HUES6 (cell line): ENCODE data around the gene CPPED1.

Source experiments
- H3K27ac ChIP-seq: 2 replicates; pipeline ENCODE4 v1.7.0; 2013; ENCODE audit warnings: low read depth, mild to moderate bottlenecking, low read length, inconsistent platforms
- H3K27me3 ChIP-seq: 2 replicates; pipeline ENCODE4 v1.6.1; 2013; ENCODE audit warnings: low read length; ENCODE audit not compliant: control insufficient read depth, insufficient read depth
- H3K36me3 ChIP-seq: 2 replicates; pipeline ENCODE4 v1.6.1; 2013; ENCODE audit warnings: low read length; ENCODE audit not compliant: control insufficient read depth, insufficient read depth
- H3K4me1 ChIP-seq: 2 replicates; pipeline ENCODE4 v1.6.1; 2013; ENCODE audit warnings: low read length; ENCODE audit not compliant: control insufficient read depth, insufficient read depth
- H3K4me3 ChIP-seq: 2 replicates; pipeline ENCODE4 v1.5.1; 2013; ENCODE audit warnings: low read depth, low read length
- H3K9ac ChIP-seq: one replicate; pipeline ENCODE4 v1.6.1; 2013; ENCODE audit warnings: mild to moderate bottlenecking, low read length
- H3K9me3 ChIP-seq: 2 replicates; pipeline ENCODE4 v1.6.1; 2013; ENCODE audit warnings: low read depth, low read length; ENCODE audit not compliant: control insufficient read depth, insufficient read depth

CPPED1 gene

GRCh38 chr16:12735805-12736204 is 67.9 kb downstream of the CPPED1 start:
- Histone ChIP-seq H3K27me3 (no peaks in the 10 kb centered on the region), H3K27ac (no peak overlapping the region), H3K36me3 (no peaks in the 10 kb centered on the region), H3K4me1 (peaks cover 4% of the 10 kb centered on the region; the same call in 1 of the 2 replicates), H3K9me3 (peaks cover 15% of the 10 kb centered on the region), H3K4me3 (no peak overlapping the region), H3K9ac (no peak overlapping the region)

- H3K27ac ChIP-seq: no peak overlapping the region
- H3K4me3 ChIP-seq: no peak overlapping the region
- H3K36me3 ChIP-seq: no peaks in the 10 kb centered on the region
- H3K27me3 ChIP-seq: no peaks in the 10 kb centered on the region
- H3K4me1 ChIP-seq: peaks cover 4% of the 10 kb centered on the region
- peaks cover 15% of the 10 kb centered on the region for H3K9me3 ChIP-seq
- no peak overlapping the region for H3K9ac ChIP-seq
Measured at GRCh38 chr16:12732600-12732999, 71.1 kb downstream of the CPPED1 start.

GRCh38 chr16:12729448-12729847 is 74.2 kb downstream of the CPPED1 start:
- Histone ChIP-seq H3K27ac (0 out of 2 replicates have a peak overlapping the region, but pooled peaks have one; percentile 18), H3K27me3 (no peaks in the 10 kb centered on the region), H3K36me3 (no peaks in the 10 kb centered on the region), H3K9me3 (peaks cover 12% of the 10 kb centered on the region), H3K4me1 (peaks cover 4% of the 10 kb centered on the region), H3K9ac (no peak overlapping the region), H3K4me3 (no peak overlapping the region)

- H3K27ac ChIP-seq: no peak overlapping the region
- no peaks in the 10 kb centered on the region for H3K27me3 ChIP-seq
- peaks cover 4% of the 10 kb centered on the region for H3K4me1 ChIP-seq
- H3K9me3 ChIP-seq: peaks cover 9% of the 10 kb centered on the region
- no peak overlapping the region for H3K4me3 ChIP-seq
- no peak overlapping the region for H3K9ac ChIP-seq
- H3K36me3 ChIP-seq: no peaks in the 10 kb centered on the region
Measured at GRCh38 chr16:12728469-12728868, 75.2 kb downstream of the CPPED1 start.

GRCh38 chr16:12724226-12724625 is 79.5 kb downstream of the CPPED1 start:
- H3K9ac ChIP-seq: no peak overlapping the region
- H3K4me3 ChIP-seq: no peak overlapping the region
- no peak overlapping the region for H3K27ac ChIP-seq
- H3K4me1 ChIP-seq: peaks cover 4% of the 10 kb centered on the region
- H3K36me3 ChIP-seq: no peaks in the 10 kb centered on the region
- no peaks in the 10 kb centered on the region for H3K27me3 ChIP-seq
- H3K9me3 ChIP-seq: no peaks in the 10 kb centered on the region

- Histone ChIP-seq H3K9me3 (no peaks in the 10 kb centered on the region), H3K4me1 (peaks cover 2% of the 10 kb centered on the region), H3K9ac (no peak overlapping the region), H3K4me3 (no peak overlapping the region), H3K27ac (no peak overlapping the region), H3K36me3 (no peaks in the 10 kb centered on the region), H3K27me3 (no peaks in the 10 kb centered on the region)
Measured at GRCh38 chr16:12723681-12724080, 80.0 kb downstream of the CPPED1 start.

- H3K36me3 ChIP-seq: no peaks in the 10 kb centered on the region
- H3K4me3 ChIP-seq: no peak overlapping the region
- H3K9ac ChIP-seq: no peak overlapping the region
- H3K4me1 ChIP-seq: no peaks in the 10 kb centered on the region
- H3K27me3 ChIP-seq: no peaks in the 10 kb centered on the region
- H3K27ac ChIP-seq: no peak overlapping the region
- H3K9me3 ChIP-seq: no peaks in the 10 kb centered on the region
Measured at GRCh38 chr16:12721841-12722421, 81.8 kb downstream of the CPPED1 start.

- Histone ChIP-seq H3K9ac (no peak overlapping the region), H3K27me3 (no peaks in the 10 kb centered on the region), H3K4me1 (no peaks in the 10 kb centered on the region), H3K27ac (no peak overlapping the region), H3K4me3 (no peak overlapping the region), H3K9me3 (no peaks in the 10 kb centered on the region), H3K36me3 (no peaks in the 10 kb centered on the region)
Measured at GRCh38 chr16:12719972-12720371, 83.7 kb downstream of the CPPED1 start.

- Histone ChIP-seq H3K27me3 (no peaks in the 10 kb centered on the region), H3K4me1 (no peaks in the 10 kb centered on the region), H3K27ac (no peak overlapping the region), H3K9ac (no peak overlapping the region), H3K4me3 (no peak overlapping the region), H3K9me3 (peaks cover 2% of the 10 kb centered on the region; the same call in 1 of the 2 replicates), H3K36me3 (no peaks in the 10 kb centered on the region)
Measured at GRCh38 chr16:12716658-12717057, 87.0 kb downstream of the CPPED1 start.

- Histone ChIP-seq H3K9me3 (peaks cover 8% of the 10 kb centered on the region; the same call in 1 of the 2 replicates), H3K4me1 (no peaks in the 10 kb centered on the region), H3K27me3 (no peaks in the 10 kb centered on the region), H3K36me3 (no peaks in the 10 kb centered on the region), H3K9ac (no peak overlapping the region), H3K4me3 (no peak overlapping the region), H3K27ac (no peak overlapping the region)
Measured at GRCh38 chr16:12709807-12710206, 93.9 kb downstream of the CPPED1 start.

GRCh38 chr16:12708266-12708665 is 95.4 kb downstream of the CPPED1 start:
- no peaks in the 10 kb centered on the region for H3K4me1 ChIP-seq
- no peak overlapping the region for H3K4me3 ChIP-seq
- no peaks in the 10 kb centered on the region for H3K36me3 ChIP-seq
- no peaks in the 10 kb centered on the region for H3K27me3 ChIP-seq
- no peak overlapping the region for H3K27ac ChIP-seq
- H3K9ac ChIP-seq: no peak overlapping the region
- peaks cover 6% of the 10 kb centered on the region; the same call in 1 of the 2 replicates for H3K9me3 ChIP-seq
